ENCODE results near the gene MBD3L3. TPM values are rescaled to one million over a fixed set of nuclear protein-coding genes. Genes with fewer than 3 reads are reported as not detected.
"Not testable (repeated sequence)": the region's sequence is repeated elsewhere in the genome, so short reads cannot be mapped to it uniquely, and the experiment has no call there.

MBD3L3 gene
- total RNA-seq, 2 donors from 2014 or later, result not detected

DNA sequence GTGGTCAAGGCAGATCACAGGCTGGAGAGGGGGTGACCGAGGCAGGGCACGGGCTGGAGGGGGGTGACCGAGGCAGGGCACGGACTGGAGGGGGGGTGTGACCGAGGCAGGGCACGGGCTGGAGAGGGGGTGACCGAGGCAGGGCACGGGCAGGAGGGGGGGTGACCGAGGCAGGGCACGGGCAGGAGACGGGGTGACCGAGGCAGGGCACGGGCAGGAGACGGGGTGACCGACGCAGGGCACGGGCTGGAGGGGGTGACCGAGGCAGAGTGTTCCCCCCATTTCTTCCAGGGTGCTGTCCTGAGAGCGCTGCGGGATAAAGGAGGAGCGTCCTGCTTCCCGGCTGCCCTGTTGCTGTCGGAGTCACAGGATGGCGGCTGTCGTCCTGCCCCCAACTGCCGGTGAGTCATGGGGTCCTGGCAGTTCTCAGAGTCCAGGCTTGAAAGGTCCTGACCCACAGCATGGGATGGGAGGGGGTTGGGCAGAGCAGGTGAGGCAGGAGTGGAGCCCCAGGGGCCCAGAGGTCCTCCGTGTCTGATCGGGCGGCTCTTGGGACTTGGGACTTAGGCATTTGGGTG, 16.3 kb upstream of the MBD3L3 start:
- Mint-ChIP-seq H3K27me3 (ENCODE audit: low read depth) (no peaks in the 10 kb centered on the region), H3K27ac (no peak overlapping the region), H3K4me1 (ENCODE audit: low read depth) (peaks cover 12% of the 10 kb centered on the region), H3K36me3 (ENCODE audit: insufficient read depth in 2 of 2) (peaks cover 43 to 72% of the 10 kb centered on the region in 2 donors), H3K9me3 (peaks cover 9 to 15% of the 10 kb centered on the region in 2 donors), H3K4me3 (no peak overlapping the region)
- DNase-seq, result no peak
- ATAC-seq (replicated peaks in 1 of 2), result no peak

DNA sequence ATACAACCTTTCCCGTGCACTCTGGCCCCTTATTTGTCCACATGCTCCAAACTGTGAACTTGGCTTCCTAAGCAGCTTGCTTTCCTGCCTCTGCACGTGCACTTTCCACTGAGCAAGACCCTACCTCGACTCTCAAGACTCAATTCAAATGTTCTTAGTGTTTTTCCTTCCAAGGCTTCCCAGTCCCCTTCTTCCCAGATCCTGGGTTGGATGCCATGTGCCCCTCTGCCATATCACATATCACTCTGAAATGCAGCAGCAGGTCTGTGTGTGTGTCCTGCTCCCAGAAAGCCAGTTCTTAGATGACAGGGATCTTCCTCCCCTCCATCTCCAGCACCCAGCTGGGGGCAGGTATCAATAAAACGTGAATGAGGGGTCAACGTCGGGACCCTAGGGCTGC, 14.1 kb upstream of the MBD3L3 start:
- peak overlapping the region; percentile 1 to 27 for H3K4me3 Mint-ChIP-seq
- H3K27me3 Mint-ChIP-seq (ENCODE audit: low read depth), result no peaks in the 10 kb centered on the region
- no peak overlapping the region for H3K27ac Mint-ChIP-seq
- ATAC-seq (replicated peaks in 1 of 2), result no peak
- no peak for DNase-seq
- peaks cover 23% of the 10 kb centered on the region for H3K4me1 Mint-ChIP-seq (ENCODE audit: low read depth)
- H3K9me3 Mint-ChIP-seq, result peaks cover 2 to 8% of the 10 kb centered on the region in 2 donors
- peaks cover 28 to 51% of the 10 kb centered on the region in 2 donors for H3K36me3 Mint-ChIP-seq (ENCODE audit: insufficient read depth in 2 of 2)

DNA sequence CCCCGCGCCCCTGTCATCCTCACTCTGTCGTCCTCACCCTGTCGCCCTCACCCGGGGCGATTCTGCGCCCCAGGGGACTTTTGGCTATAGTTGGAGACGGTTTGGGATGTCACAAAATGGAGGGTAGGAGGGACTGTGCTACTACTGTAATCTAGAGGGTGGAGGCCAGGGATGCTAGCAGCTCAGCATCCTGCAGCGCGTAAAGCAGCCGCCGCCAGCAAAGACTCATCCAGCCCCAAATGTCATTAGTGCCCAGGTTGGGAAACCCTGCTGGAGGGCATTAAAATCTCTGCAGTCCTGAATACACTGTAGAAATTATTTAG, 11.4 kb upstream of the MBD3L3 start:
- DNase-seq (no peak), ATAC-seq (replicated peaks in 1 of 2) (peak in 1 of 2 donors; percentile 29)
- H3K4me3 Mint-ChIP-seq, result peak overlapping the region; percentile 97 to 98
- peaks cover 0 to 2% of the 10 kb centered on the region in 2 donors for H3K9me3 Mint-ChIP-seq
- peaks cover 12 to 26% of the 10 kb centered on the region in 2 donors for H3K36me3 Mint-ChIP-seq (ENCODE audit: insufficient read depth in 2 of 2)
- H3K4me1 Mint-ChIP-seq (ENCODE audit: low read depth), result peaks cover 23% of the 10 kb centered on the region
- H3K27me3 Mint-ChIP-seq (ENCODE audit: low read depth), result no peaks in the 10 kb centered on the region
- peak overlapping the region; percentile 61 for H3K27ac Mint-ChIP-seq

DNA sequence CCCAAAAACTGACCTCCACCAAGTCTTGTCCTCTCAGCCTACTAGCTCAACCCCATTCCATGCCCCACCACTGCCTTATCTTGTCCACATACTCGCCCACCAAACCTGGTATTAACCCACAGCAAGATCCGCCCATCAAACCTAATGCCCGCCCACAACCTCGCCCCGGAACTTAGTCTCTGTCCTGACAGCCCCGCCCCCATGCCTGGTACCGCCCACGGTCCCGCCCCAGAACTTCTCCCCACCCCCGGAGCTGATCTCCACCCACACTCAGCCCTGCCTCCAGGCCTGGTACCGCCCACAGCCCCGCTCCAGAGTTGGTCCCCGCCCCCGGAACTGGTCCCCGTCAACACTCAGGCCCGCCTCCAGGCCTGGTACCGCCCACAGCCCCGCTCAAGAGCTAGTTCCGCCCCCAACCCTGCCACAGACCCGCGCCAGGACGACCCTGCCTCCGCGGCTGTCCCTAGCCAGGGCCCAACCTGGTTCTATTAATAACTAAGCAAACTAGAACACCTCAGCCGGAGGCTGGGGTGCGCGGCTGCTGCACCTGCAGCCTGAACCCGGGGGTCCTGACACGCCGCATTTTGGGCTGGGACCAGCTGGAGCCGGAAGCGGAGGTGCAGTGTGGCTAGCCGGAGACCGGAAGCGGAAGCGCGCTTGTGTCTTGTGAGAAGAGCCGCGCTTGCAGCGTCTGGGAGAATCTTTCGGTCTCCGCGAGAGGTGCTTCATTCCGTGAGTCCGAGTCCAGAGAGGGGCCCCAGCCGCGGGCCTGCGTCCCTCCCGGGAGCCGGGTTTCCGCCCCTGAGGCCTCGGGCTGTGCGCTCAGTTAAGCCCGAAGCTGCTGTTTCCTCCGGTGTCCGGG, 10.8 kb upstream of the MBD3L3 start, which contains the start of gene ZNF557:
Gene ZNF557 (plus strand): TSS at position 662 of the 862 bp plus-strand sequence. CDS start 5,372 bp downstream, outside the sequence.
- no peaks in the 10 kb centered on the region for H3K27me3 Mint-ChIP-seq (ENCODE audit: low read depth)
- H3K36me3 Mint-ChIP-seq (ENCODE audit: insufficient read depth in 2 of 2), result peaks cover 9 to 23% of the 10 kb centered on the region in 2 donors
- H3K4me3 Mint-ChIP-seq, result peak within 1 kb of the TSS; percentile 97 to 98
- DNase-seq (peak; percentile 99 to 100), ATAC-seq (replicated peaks in 1 of 2) (peak; percentile 96)
- H3K27ac Mint-ChIP-seq, result peak within 1 kb of the TSS; percentile 61
- H3K9me3 Mint-ChIP-seq, result peaks cover 0 to 2% of the 10 kb centered on the region in 2 donors
- H3K4me1 Mint-ChIP-seq (ENCODE audit: low read depth), result peaks cover 23% of the 10 kb centered on the region

DNA sequence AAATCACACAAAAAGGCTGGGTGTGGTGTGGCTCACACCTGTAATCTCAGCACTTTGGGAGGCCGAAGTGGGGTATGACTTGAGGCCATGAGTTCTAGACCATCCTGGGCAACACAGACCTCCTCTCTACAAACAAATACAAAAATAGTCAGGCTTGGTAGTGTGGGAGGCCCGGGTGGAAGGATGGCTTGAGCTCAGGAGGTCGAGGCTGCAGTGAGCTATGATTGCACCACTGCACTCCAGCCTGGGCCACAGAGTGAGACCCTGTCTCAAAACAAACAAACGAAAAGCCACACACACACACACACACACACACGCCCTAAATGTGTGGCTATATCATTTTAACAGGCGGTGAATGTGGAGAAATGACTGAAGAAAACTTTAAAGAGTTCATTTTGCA, 10.1 kb upstream of the MBD3L3 start:
- Mint-ChIP-seq H3K27me3 (ENCODE audit: low read depth) (no peaks in the 10 kb centered on the region), H3K4me3 (peak overlapping the region; percentile 97 to 98), H3K27ac (peak overlapping the region; percentile 61), H3K9me3 (peaks cover 0 to 2% of the 10 kb centered on the region in 2 donors), H3K4me1 (ENCODE audit: low read depth) (peaks cover 23% of the 10 kb centered on the region), H3K36me3 (ENCODE audit: insufficient read depth in 2 of 2) (peaks cover 7 to 17% of the 10 kb centered on the region in 2 donors)
- DNase-seq (no peak), ATAC-seq (replicated peaks in 1 of 2) (no peak)

DNA sequence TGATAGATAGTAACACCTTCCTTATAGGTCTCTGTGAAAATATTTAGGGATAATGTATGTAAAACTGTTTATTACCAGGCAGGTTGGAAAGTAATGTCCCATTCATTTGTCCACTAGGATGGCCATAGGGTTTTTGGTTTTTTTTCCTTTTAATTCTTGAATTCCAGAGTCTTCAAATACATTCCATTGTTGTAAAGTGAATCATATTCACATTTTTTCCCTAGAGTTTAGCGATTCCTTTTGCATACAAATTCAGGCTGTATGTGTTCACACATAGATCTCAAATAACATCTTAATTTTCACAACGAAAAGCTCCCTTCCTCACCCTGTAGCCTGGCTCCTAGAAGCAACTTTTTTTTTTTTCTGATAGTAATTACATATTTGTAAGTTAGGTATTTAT, 9.2 kb upstream of the MBD3L3 start:
- ATAC-seq (replicated peaks in 1 of 2), result no peak
- Mint-ChIP-seq H3K27ac (no peak overlapping the region), H3K4me3 (no peak overlapping the region), H3K4me1 (ENCODE audit: low read depth) (peaks cover 22% of the 10 kb centered on the region), H3K9me3 (peaks cover 0 to 2% of the 10 kb centered on the region in 2 donors), H3K36me3 (ENCODE audit: insufficient read depth in 2 of 2) (peaks cover 6 to 15% of the 10 kb centered on the region in 2 donors), H3K27me3 (ENCODE audit: low read depth) (no peaks in the 10 kb centered on the region)
- no peak for DNase-seq

DNA sequence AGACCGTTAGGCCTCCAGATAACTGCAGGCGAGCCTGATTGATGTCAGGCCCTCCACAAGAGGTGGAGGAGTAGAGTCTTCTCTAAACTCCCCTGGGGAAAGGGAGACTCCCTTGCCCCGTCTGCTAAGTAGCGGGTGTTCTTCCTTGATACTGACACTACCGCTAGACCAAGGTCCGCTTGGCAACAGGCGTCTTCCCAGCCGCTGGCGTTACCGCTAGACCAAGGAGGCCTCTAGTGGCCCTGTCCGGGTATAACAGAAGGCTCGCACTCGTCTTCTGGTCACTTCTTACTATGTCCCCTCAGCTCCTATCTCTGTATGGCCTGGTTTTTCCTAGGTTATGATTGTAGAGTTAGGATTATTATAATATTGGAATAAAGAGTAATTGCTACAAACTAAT, 8.6 kb upstream of the MBD3L3 start:
- peak in 1 of 2 donors; percentile 20 for DNase-seq
- H3K4me3 Mint-ChIP-seq; H3K27me3 Mint-ChIP-seq (ENCODE audit: low read depth); ATAC-seq (replicated peaks in 1 of 2); H3K36me3 Mint-ChIP-seq (ENCODE audit: insufficient read depth in 2 of 2); H3K9me3 Mint-ChIP-seq; H3K27ac Mint-ChIP-seq: not testable (repeated sequence)
- H3K4me1 Mint-ChIP-seq (ENCODE audit: low read depth), result peaks cover 16% of the 10 kb centered on the region

DNA sequence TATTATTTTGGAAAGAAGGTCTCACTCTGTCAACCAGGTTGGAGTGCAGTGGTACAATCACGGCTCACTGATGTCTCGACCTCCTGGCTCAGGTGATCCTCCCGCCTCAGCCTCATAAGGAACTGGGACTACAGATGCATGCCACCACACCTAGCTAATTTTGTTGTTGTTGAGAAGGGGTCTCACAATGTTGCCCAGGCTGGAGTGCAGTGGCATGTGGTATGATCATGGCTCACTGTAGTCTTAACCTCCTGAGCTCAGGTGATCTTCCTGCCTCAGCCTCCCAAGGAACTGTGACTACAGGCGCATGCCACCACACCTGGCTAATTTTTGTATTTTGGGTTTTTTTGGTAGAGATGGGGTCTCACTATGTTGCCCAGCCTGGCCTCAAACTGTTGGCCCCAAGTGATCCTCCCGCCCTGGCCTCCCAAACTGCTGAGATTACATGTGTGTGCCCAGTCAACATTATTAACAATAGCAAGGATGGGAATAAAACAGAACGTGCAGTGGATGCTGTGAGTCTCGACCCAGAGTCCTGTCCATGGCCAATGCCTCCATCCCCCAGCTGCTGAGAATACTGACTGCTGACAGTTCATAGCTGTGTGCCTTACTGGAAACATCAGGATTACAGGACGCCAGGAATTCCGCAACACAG, 5.4 kb upstream of the MBD3L3 start:
- H3K27ac Mint-ChIP-seq, result no peak overlapping the region
- DNase-seq (no peak), ATAC-seq (replicated peaks in 1 of 2) (peak; percentile 54 to 80)
- no peaks in the 10 kb centered on the region for H3K27me3 Mint-ChIP-seq (ENCODE audit: low read depth)
- H3K4me1 Mint-ChIP-seq (ENCODE audit: low read depth), result peaks cover 7% of the 10 kb centered on the region
- H3K4me3 Mint-ChIP-seq, result no peak overlapping the region
- peaks cover 0 to 3% of the 10 kb centered on the region in 2 donors for H3K9me3 Mint-ChIP-seq
- peaks cover 0 to under 1% of the 10 kb centered on the region in 2 donors for H3K36me3 Mint-ChIP-seq (ENCODE audit: insufficient read depth in 2 of 2)

DNA sequence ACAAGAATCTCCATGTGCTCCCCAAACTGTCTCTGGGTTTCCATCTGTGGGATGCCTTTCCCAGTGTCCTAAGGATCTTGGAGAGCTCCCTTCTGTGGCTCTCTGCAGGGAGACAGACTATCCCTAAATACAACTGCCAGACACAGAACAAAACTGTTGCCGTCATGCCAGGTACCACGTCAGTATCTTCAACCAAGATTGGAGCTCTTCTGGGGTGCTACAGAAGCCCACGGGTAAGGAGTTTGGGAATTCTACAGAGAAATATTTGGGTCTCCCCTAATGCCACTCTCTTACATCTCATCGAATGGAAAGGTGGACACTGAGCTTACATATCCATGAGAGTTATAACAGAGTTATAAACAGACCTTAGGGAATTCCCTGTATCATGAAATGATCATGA, 4.9 kb upstream of the MBD3L3 start:
- no peak overlapping the region for H3K4me3 Mint-ChIP-seq
- no peak overlapping the region for H3K27ac Mint-ChIP-seq
- H3K9me3 Mint-ChIP-seq, result peaks cover 0 to 2% of the 10 kb centered on the region in 2 donors
- peaks cover 2% of the 10 kb centered on the region for H3K4me1 Mint-ChIP-seq (ENCODE audit: low read depth)
- no peaks in the 10 kb centered on the region for H3K27me3 Mint-ChIP-seq (ENCODE audit: low read depth)
- DNase-seq (no peak), ATAC-seq (replicated peaks in 1 of 2) (peak; percentile 68 to 69)
- H3K36me3 Mint-ChIP-seq (ENCODE audit: insufficient read depth in 2 of 2), result no peaks in the 10 kb centered on the region

DNA sequence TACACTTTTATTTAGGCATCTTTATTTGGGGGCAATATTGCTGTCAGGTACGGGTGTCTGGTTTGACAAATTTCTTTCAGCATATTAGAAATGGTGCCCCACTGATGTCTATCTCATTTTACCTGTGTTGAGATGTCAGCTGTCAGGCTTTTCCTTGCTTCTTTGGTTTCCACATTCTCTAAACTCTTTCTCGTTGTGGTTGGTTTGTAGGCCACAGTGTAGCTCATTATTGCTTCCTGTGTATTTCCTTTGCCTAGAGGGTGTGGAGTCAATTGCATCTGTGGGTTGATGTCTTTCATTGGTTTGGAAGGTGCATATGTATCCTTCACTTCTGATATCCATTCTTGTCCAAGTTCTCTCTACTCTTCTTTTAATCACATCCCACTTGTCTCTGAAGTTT, 1.5 kb upstream of the MBD3L3 start:
- H3K4me1 Mint-ChIP-seq (ENCODE audit: low read depth); H3K27me3 Mint-ChIP-seq (ENCODE audit: low read depth); H3K9me3 Mint-ChIP-seq; H3K36me3 Mint-ChIP-seq (ENCODE audit: insufficient read depth in 2 of 2); H3K27ac Mint-ChIP-seq; DNase-seq; H3K4me3 Mint-ChIP-seq; ATAC-seq (replicated peaks in 1 of 2): not testable (repeated sequence)

DNA sequence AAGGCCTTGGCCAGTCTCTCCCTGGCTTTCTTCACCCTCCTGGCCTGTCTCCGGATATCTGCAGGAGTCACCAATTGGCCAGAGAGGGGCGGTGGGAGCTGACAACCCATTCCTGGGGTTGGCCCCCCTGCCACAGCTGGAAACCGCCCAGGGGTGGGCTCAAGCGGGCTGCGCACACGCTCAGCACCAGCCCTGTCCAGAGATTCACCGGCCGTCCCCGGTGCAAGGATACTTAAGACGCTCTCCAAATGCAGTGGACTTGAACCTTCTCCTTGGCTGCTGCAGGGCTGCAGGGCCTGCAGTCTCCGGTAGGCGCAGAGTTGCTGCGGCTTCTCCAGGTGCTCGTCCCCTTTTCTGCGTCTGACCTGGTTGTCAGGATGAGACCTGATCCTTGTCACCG, 2.1 kb downstream of the MBD3L3 start:
- ATAC-seq (replicated peaks in 1 of 2); H3K36me3 Mint-ChIP-seq (ENCODE audit: insufficient read depth in 2 of 2); H3K9me3 Mint-ChIP-seq; H3K27ac Mint-ChIP-seq; H3K27me3 Mint-ChIP-seq (ENCODE audit: low read depth); DNase-seq; H3K4me3 Mint-ChIP-seq; H3K4me1 Mint-ChIP-seq (ENCODE audit: low read depth): not testable (repeated sequence)

DNA sequence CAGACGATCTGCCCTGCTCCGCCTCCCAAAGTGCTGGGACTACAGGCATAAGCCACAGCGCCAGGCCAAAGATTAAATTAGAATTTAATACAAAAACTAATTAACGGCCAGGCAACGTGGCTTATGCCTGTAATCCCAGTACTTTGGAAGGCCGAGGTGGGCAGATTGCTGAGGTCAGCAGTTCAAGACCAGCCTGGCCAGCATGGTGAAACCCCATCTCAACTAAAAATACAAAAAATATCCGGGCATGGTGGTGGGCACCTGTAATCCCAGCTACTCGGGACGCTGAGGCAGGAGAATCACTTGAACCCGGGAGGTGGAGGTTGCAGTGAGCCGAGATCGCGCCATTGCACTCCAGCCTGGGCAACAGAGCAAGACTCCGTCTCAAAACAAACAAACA, 2.8 kb downstream of the MBD3L3 start:
- ATAC-seq (replicated peaks in 1 of 2); H3K36me3 Mint-ChIP-seq (ENCODE audit: insufficient read depth in 2 of 2); H3K4me3 Mint-ChIP-seq; H3K9me3 Mint-ChIP-seq; H3K27me3 Mint-ChIP-seq (ENCODE audit: low read depth); H3K4me1 Mint-ChIP-seq (ENCODE audit: low read depth); H3K27ac Mint-ChIP-seq; DNase-seq: not testable (repeated sequence)

DNA sequence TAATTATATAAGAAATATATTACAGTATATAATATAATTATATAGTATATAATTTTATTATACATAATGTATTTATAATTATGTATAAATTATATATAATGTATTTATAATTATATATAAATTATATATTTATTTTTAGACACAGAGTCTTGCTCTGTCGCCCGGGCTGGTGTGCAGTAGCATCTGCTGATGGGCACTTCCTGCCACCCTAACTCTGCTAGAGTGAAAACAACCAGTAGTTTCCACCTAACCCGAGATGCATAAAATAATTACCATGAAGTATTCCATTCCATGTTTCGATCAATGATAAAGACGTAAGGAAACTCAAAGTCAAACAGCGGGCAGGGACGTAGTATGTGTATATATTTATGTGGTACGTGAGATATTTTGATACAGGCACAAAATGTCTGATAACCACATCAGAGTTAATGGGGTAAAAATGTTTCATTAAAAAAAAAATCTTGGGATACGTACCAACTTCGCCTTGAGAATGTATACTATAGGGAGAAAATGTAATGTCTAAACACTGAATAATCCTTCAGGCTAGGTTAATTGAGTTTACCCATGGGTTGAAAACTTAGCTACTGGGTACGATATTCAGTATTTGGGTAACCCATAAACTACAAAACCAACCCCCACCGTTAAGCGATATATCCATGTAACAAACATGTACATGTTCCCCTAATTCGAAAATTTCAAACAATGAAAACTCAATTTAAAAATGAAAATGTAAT, 3.7 kb downstream of the MBD3L3 start:
- not testable (repeated sequence) for H3K4me1 Mint-ChIP-seq (ENCODE audit: low read depth); H3K9me3 Mint-ChIP-seq; H3K27me3 Mint-ChIP-seq (ENCODE audit: low read depth); H3K36me3 Mint-ChIP-seq (ENCODE audit: insufficient read depth in 2 of 2); H3K4me3 Mint-ChIP-seq; H3K27ac Mint-ChIP-seq; DNase-seq
- peak; percentile 51 to 57 for ATAC-seq (replicated peaks in 1 of 2)

All from activated T-cell treated with anti-CD3 and anti-CD28 coated beads, Interleukin-2, amount 50 U/mL, for 72 hours (primary cell).